ENCODE data around the gene PIK3R6.

The PIK3R6 gene

DNA sequence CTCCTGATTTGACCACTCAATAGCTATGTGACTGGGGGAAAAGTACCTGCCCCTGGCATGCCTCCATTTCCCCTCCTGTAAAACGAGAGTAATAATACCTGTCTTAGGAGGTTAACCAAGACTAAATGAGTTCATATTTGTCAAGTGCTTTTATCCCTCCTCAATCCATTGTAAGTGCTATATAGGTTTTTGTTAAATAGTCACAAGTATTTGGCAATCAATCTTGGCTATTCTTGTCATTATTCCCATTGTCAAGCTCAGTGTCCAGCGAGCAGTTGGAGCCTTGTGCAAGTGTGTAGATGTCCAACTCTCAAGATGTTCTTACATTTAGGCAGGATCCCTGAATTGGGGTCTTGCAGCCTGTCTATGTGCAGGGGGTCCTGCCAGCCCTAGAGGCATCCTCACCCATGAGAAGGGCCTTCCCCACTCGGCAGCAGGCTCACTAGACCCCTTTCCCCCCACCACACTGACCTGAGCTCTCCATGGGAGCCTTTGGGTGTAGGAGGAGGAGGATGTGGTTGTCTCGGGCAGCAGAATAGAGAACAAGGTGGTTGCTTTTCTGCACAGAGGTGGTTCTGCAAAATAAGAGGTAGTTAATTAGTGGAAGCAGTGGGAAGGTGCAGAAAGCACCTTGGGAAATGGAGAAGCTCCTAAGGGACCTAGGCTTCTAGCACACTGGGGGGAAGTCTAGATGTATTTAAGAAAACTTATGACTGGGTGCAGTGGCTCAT is 18.0 kb downstream of the PIK3R6 start:
- DNase-seq (ENCODE audit: low spot score), result no peak

DNA sequence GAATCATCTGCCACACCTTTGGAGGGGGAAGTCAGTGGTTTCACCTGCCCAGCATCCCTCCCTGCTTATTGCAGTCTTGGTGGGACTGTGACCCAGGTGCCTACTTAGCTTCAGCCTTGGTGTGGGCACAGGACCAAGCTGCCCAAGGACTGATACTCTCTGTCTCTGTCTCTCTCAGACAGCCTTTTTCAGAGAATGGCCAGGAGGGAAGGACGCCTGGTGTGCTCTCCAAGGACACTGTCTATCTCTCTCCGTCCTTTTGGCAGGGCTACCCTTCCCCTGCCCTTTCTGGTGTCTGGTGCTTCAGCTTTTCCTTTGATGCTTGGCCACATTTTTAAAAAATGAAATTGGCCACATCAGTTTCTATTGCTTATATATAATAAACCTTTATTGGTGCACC is 19.6 kb downstream of the PIK3R6 start:
- no peak for DNase-seq (ENCODE audit: low spot score)

DNA sequence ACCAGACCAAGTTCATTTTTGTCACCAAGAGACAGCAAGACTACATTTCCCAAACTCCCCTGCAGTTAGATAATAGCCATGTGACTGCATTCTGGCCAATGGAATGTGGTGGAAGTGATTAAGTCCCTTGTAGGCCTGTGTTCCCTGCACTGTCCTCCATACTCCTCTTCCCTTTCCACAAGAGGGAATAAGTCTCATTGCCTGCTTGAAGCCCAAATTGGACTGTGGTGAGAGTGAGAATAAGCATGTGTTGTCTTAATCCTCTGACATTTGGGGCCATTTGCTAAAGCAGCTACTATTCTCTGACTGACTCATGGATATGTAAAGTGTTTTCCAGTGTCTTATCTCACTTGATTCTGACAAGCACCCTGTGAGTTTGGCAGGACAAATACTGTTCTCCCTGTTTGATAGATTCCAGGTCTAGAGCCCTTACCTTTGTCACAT is 20.7 kb downstream of the PIK3R6 start:
- DNase-seq (ENCODE audit: low spot score), result peak; percentile 46

- no peak for DNase-seq (ENCODE audit: low spot score)
Measured at GRCh38 chr17:8844229-8845218, 22.9 kb downstream of the PIK3R6 start.

GRCh38 chr17:8843344-8843743 is 24.1 kb downstream of the PIK3R6 start:
- DNase-seq (ENCODE audit: low spot score), result no peak

DNA sequence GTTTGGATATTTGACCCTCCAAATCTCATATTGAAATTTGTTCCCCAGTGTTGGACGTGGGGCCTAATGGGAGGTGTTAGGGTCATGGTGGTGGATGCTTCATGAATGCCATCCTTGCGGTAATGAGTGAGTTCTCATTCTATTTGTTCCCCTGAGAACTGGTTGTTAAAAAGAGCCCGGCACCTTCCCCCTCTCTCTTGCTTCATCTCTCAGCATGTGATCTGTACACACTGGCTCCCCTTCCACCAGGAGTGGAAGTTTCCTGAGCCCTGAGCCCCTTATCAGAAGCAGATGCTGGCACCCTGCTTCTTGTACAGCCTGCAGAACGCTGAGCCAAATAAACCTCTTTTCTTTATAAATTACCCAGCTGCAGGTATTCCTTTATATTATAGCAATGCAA is 25.6 kb downstream of the PIK3R6 start:
- no peak for DNase-seq (ENCODE audit: low spot score)

- DNase-seq (ENCODE audit: low spot score), result no peak
Measured at GRCh38 chr17:8839410-8839935, 28.0 kb downstream of the PIK3R6 start.

GRCh38 chr17:8838551-8839095 is 28.9 kb downstream of the PIK3R6 start:
- DNase-seq (ENCODE audit: low spot score), result no peak

- no peak for DNase-seq (ENCODE audit: low spot score)
Measured at GRCh38 chr17:8837563-8838075, 29.9 kb downstream of the PIK3R6 start.

GRCh38 chr17:8836821-8837562 is 30.5 kb downstream of the PIK3R6 start:
- DNase-seq (ENCODE audit: low spot score), result no peak

- no peak for DNase-seq (ENCODE audit: low spot score)
Measured at GRCh38 chr17:8835631-8836364, 31.7 kb downstream of the PIK3R6 start.

DNA sequence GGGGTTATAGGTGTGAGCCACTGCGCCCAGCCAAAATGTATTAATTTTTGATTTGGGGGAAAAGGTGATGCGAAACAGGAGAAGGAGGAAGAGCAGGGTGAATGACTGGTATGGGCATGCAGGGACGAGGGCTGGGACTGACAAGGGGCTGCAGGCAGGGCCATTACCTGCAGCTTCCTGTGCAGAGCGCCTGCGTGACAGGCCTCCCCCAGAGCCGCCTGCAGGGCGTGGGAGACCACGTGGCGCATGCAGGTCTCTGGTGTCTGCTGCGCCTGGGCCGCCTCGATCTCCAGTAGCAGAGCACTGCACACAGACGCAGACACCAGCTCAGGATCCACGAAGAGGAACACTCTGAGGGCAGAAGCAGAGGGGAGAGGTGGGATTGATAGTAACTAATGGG is 32.4 kb downstream of the PIK3R6 start:
- DNase-seq (ENCODE audit: low spot score), result no peak

GRCh38 chr17:8832711-8833352 is 34.6 kb downstream of the PIK3R6 start:
- DNase-seq (ENCODE audit: low spot score), result no peak

DNA sequence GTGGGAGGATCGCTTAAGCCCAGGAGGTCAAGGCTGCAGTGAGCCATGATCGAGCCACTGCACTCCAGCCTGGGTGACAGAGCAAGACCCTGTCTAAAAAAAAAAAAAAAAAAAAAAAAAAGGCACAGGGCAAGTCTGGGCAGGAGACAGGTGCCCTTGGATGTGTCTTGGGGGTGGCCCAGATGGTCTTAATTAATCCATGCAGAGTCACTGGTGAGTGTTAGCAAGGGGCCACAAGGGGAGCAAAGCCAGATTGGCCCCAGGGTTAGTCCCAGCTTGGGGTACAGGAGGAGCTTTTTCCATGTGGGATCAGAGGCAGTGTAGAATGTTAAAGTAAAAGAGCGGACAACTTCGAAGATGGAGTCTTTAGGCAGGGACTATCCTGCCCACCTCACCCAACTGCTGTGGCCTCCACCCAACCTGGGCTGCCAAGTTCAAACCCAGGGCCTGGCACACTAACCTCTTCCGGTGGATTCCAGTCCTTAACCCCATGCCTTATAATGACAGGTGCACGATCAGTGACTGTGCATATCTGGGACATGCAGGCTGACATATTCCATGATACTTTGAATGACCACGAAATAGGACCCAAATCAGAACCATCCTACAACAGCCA is 36.1 kb downstream of the PIK3R6 start:
- no peak for DNase-seq (ENCODE audit: low spot score)

- no peak for DNase-seq (ENCODE audit: low spot score)
Measured at GRCh38 chr17:8830141-8830540, 37.3 kb downstream of the PIK3R6 start.

DNA sequence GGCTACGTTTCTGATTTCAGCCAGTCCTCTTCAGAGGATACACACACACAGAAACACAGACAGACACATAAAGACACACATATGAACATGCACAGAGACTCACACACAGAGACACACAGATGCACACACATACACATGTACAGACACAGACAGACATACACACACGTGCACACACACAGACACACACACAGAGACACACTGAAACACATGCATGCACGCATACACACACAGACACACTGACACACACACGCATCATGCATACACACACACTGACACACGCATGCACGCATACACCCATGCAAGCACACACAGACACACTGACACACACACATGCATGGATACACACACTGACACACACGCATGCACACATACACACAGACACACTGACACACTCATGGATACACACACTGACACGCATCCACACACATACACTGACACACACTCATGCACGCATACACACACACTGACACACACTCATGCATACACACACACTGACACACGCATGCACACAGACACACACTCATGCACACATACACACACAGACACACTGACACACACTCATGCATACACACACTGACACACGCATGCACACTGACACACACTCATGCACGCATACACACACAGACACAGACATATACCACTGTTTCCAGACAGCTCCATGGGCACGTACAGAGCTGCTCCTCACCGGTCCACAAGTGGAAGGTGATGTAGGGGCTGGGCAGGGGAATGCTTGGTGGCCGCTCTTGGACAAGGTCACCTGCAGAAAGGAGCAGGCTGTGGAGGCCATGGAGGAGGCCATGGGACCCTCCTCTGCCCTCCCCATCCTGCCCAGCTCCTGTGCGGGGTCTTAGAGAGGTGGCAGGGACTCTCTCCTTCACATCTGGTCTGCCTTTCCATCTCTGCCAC is 38.2 kb downstream of the PIK3R6 start:
- DNase-seq (ENCODE audit: low spot score), result no peak

DNA sequence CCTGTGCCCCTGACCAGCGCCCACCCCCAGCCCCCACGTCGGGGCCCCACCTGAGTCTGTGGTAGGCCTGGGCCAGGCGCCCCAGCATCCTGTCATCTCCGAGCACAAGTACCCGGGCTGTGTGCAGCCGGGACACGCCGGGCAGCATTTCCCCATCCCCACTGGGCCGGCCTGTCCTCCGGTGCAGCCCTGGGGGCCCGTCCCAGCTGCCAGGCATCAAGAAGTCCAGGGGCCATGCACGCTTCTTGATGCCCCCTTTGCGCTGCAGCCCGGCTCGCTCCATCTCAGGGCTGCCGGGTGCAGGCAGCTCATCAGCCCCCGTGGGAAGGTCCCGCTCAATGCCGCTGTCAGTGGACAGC is 39.0 kb downstream of the PIK3R6 start:
- no peak for DNase-seq (ENCODE audit: low spot score)

DNA sequence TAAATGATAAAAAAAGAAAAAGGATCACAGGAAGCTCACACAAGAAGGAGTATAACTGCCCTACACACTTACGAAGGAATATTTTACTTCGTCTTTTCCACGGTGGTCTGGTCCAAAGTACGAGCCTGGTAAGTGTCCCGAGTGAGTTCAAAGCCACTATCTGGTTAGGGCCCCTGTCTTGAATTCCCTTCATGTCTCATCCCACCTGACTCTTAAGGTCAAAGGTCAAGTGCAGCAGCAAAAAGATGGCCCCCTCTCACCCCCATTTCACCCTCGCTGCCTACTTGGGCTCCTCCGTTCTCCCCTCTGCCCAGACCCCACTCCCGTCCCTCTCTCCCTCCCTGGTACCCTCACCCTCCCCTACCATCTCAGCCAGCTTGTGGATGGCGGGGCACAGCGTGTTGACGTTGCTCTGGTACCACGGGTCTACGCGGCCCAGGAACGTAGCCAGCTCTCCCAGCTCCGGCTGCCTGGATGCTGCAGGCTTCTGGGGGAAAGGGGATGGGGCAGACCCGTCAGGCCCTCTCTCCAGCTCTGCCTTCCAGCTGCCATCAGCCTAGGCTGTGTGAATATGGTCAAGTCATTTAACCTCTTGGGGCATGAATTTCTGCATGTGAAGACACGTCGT is 40.6 kb downstream of the PIK3R6 start:
- no peak for DNase-seq (ENCODE audit: low spot score)
